HG03025 (cell line): ENCODE results near the gene PLA2G6.

Experiments used
- ATAC-seq: cut with Tn5 transposase; IDR thresholded peaks from one replicate; pipeline ENCODE4 v1.9.1; 2021; ENCODE audit warnings: mild to moderate bottlenecking, moderate library complexity; ENCODE audit not compliant: unreplicated experiment, low FRiP score

PLA2G6 gene

GRCh38 chr22:38075105-38075825 lies 106.4 kb downstream of the PLA2G6 start:
- no peak for ATAC-seq

GRCh38 chr22:38074181-38075104 lies 107.2 kb downstream of the PLA2G6 start:
- no peak for ATAC-seq

GRCh38 chr22:38073150-38074130 lies 108.2 kb downstream of the PLA2G6 start:
- ATAC-seq, result no peak

- no peak for ATAC-seq
Observed at GRCh38 chr22:38072322-38073149, 109.1 kb downstream of the PLA2G6 start.

- ATAC-seq, result no peak
Observed at GRCh38 chr22:38071421-38072321, 110.0 kb downstream of the PLA2G6 start.

- no peak for ATAC-seq
Observed at GRCh38 chr22:38070250-38070921, 111.2 kb downstream of the PLA2G6 start.

- ATAC-seq, result no peak
Observed at GRCh38 chr22:38069372-38070249, 112.0 kb downstream of the PLA2G6 start.

- no peak for ATAC-seq
Observed at GRCh38 chr22:38068641-38069371, 112.8 kb downstream of the PLA2G6 start.

- ATAC-seq, result no peak
Observed at GRCh38 chr22:38067761-38068360, 113.8 kb downstream of the PLA2G6 start.

GRCh38 chr22:38067028-38067415 lies 114.6 kb downstream of the PLA2G6 start:
- no peak for ATAC-seq

GRCh38 chr22:38066381-38067027 lies 115.1 kb downstream of the PLA2G6 start:
- ATAC-seq, result no peak

- no peak for ATAC-seq
Observed at GRCh38 chr22:38065539-38065938, 116.1 kb downstream of the PLA2G6 start.

GRCh38 chr22:38062791-38063190 lies 118.8 kb downstream of the PLA2G6 start:
- no peak for ATAC-seq
